Progenitor cell of endocrine pancreas (in vitro differentiated cells): Measurements from ENCODE around the gene CD52. TPM values are rescaled to one million over a fixed set of nuclear protein-coding genes. Genes with fewer than 3 reads are reported as not detected.

ENCODE experiments used
- DNase-seq: peaks from one replicate; pipeline ENCODE4 v3.0.0; 2021; ENCODE audit warnings: low spot score; ENCODE audit not compliant: unreplicated experiment
- H3K27ac Mint-ChIP-seq: 2 replicates; pipeline ENCODE4 v1.8.0; 2021; ENCODE audit warnings: mild to moderate bottlenecking, moderate library complexity, mixed read lengths
- H3K27me3 Mint-ChIP-seq: 2 replicates; pipeline ENCODE4 v1.8.0; 2021; ENCODE audit warnings: mixed read lengths
- H3K36me3 Mint-ChIP-seq: 2 replicates; pipeline ENCODE4 v1.8.0; 2022; ENCODE audit warnings: mixed read lengths; ENCODE audit not compliant: insufficient read depth
- H3K4me1 Mint-ChIP-seq: 2 replicates; pipeline ENCODE4 v1.8.0; 2021; ENCODE audit warnings: low read depth, mixed read lengths
- H3K4me3 Mint-ChIP-seq: 2 replicates; pipeline ENCODE4 v1.8.0; 2021; ENCODE audit warnings: low read depth, mild to moderate bottlenecking, moderate library complexity, mixed read lengths
- H3K9me3 Mint-ChIP-seq: 2 replicates; pipeline ENCODE4 v1.8.0; 2021; ENCODE audit warnings: low read depth, mixed read lengths
- total RNA-seq: library from RNA; stranded (reverse); gene quantifications from 2 replicates; pipeline ENCODE4 v1.2.1, GENCODE V29; 2021
- TF ChIP-seq, protein P1 (sequence below): fragments of 200-600 bp; sonication (generic); IDR thresholded peaks from one replicate; pipeline ENCODE4 v1.5.0; 2021; ENCODE audit warnings: antibody characterized with exemption, mild to moderate bottlenecking; ENCODE audit not compliant: unreplicated experiment

The CD52 gene
- total RNA-seq, 1 donor from 2014 or later, result 0.89 TPM

DNA sequence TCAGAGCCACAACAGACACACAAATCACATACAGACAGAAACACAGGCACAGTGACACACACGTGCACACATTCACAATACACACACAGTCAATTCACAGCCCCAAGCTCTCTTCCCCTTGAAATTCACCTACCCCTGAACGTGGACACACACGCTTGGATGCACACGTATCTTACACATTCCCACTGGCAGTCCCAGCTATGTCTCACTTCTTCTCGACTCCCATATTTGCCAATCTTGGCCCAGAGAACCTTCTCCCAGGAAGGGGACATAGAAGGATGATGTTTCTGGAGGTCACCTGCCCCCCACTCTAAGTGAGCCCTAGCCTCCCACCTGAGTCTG, 34.6 kb downstream of the CD52 start:
- no peak for DNase-seq
- Mint-ChIP-seq H3K27ac (peak overlapping the region; percentile 75), H3K4me1 (peaks cover 39% of the 10 kb centered on the region), H3K9me3 (no peaks in the 10 kb centered on the region), H3K27me3 (peaks cover 2% of the 10 kb centered on the region), H3K36me3 (no peaks in the 10 kb centered on the region), H3K4me3 (peak overlapping the region; percentile 0)
- TF ChIP-seq, protein P1, sequence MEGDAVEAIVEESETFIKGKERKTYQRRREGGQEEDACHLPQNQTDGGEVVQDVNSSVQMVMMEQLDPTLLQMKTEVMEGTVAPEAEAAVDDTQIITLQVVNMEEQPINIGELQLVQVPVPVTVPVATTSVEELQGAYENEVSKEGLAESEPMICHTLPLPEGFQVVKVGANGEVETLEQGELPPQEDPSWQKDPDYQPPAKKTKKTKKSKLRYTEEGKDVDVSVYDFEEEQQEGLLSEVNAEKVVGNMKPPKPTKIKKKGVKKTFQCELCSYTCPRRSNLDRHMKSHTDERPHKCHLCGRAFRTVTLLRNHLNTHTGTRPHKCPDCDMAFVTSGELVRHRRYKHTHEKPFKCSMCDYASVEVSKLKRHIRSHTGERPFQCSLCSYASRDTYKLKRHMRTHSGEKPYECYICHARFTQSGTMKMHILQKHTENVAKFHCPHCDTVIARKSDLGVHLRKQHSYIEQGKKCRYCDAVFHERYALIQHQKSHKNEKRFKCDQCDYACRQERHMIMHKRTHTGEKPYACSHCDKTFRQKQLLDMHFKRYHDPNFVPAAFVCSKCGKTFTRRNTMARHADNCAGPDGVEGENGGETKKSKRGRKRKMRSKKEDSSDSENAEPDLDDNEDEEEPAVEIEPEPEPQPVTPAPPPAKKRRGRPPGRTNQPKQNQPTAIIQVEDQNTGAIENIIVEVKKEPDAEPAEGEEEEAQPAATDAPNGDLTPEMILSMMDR, result no peak

DNA sequence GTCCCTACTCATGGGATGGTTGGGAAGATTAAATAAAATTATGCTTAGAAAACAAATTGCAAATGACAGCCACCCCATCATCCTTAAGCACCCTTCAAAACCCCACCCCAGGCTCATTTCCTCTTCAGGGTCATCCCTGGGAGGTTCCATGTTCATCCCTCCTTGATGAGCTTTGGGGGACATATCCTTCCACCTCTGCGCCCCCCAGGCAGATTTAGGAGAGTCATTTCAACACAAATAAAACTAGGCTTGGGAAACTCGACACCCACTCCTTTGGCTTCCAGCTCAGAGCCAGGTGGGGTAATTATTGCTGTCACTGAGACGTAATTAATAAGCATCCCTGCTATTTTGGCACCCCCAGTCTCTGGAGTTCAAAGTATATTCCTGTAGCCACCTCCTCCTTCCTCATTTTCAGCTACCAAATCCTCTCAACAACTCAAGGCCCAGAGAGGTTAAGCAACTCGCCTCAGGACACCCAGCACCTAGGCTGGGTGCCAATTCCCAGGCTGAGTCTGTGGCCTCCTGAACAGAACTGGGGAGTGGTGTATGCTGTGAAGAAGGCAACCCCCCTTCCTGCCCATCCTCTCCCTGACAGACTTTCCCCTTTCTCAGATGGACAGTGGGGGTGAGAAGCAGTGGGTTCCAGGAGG, 35.6 kb downstream of the CD52 start:
- H3K4me3 Mint-ChIP-seq, result peak overlapping the region; percentile 37
- H3K36me3 Mint-ChIP-seq, result no peaks in the 10 kb centered on the region
- peaks cover 39% of the 10 kb centered on the region for H3K4me1 Mint-ChIP-seq
- H3K27ac Mint-ChIP-seq, result peak overlapping the region; percentile 93
- H3K27me3 Mint-ChIP-seq, result peaks cover 6% of the 10 kb centered on the region
- DNase-seq, result no peak
- TF ChIP-seq, protein P1, result no peak
- H3K9me3 Mint-ChIP-seq, result no peaks in the 10 kb centered on the region

DNA sequence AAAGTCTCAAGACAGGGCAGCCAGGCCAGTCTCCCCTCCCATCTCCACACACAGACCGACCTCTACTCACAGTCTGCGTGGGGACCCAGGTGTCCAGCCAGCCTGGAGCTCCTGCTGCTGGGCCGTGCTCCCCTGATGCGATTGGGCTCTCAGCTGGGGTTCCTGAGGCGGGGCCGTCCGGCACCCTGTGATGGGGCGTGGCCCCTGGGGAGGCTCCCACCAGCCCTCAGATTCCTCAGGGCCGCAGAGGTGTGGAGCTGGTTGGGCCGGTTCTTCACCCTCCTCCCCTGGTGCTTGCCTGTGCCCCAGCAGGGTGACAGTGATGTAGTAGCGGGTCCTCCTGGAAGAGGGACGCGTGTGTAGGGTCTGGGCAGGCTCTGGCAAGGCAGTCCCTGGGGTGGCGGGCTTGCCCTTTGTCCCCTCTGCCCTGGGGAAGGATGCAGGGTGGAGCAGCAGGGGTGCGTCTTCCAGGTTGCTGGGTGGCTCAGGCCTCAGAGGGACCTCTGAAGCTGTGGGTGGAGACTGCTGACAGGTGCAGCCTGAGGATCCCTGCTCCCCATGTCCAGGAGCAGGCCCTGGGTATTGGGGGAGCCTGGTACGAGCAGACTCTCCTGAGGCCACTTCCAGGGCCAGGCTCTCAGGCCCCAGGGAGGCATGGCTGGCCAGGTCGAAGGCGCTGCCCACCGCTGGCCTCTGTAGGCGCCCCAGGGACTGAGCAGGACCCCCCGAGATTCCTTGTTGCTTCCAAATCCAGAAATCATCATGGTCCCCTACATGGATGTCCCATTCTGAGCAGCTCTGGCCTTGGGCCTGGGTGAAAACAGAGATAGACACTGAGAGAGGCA, 36.4 kb downstream of the CD52 start, which contains the start of gene CRYBG2:
CRYBG2 (minus strand) TSS at position 155 of the 845 bp plus-strand sequence. CDS start 7,473 bp downstream, outside the sequence.
- DNase-seq, result peak; percentile 59
- Mint-ChIP-seq H3K36me3 (no peaks in the 10 kb centered on the region), H3K9me3 (no peaks in the 10 kb centered on the region), H3K27ac (peak within 1 kb of the TSS; percentile 93), H3K4me3 (peak within 1 kb of the TSS; percentile 37), H3K4me1 (peaks cover 45% of the 10 kb centered on the region), H3K27me3 (peaks cover 15% of the 10 kb centered on the region)
- TF ChIP-seq, protein P1, result no peak

DNA sequence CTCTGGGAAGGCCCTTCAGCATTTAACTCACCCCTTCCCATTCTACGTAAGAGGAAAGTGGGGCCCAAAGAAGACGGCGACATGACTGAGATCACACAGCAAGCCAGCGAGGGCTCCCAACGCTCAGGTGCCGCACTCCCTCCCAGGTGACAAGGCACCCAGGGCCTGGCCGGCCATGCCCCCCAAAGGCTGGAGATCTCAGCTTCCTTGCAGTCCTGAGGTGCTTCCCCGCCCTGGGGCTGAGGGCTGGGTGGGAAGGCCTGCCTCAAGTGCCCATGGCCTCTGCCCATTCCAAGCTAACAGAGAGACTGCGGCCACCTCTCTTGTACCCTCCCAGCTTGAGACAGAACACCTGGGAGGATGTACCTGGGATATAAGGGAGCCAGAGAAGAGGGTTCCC, 37.2 kb downstream of the CD52 start:
- Mint-ChIP-seq H3K9me3 (no peaks in the 10 kb centered on the region), H3K4me3 (no peak overlapping the region), H3K27me3 (peaks cover 23% of the 10 kb centered on the region), H3K27ac (peak overlapping the region; percentile 93), H3K36me3 (no peaks in the 10 kb centered on the region), H3K4me1 (peaks cover 46% of the 10 kb centered on the region)
- DNase-seq, result no peak
- TF ChIP-seq, protein P1, result no peak

DNA sequence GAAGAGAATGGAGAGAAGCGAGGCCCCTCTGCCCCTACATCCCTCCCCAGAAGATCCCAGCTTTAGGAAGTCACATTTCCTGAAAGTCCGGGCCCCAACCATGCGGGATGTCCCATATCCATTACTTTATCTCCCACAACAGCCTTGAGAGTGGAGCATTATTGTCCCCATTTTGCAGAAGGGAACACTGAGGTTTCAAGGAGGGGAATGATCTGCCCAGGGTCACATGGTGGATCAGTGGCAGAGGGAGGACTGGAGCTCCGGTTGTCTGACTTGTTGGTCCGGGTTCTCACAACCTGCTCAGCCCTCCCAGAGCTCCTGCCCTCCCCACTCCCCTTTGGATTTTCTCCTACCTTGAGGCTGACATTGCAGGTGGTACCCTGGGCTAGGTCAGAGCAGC, 38.3 kb downstream of the CD52 start:
- H3K9me3 Mint-ChIP-seq, result no peaks in the 10 kb centered on the region
- no peak for DNase-seq
- TF ChIP-seq, protein P1, result no peak
- no peak overlapping the region for H3K4me3 Mint-ChIP-seq
- H3K27me3 Mint-ChIP-seq, result peaks cover 33% of the 10 kb centered on the region
- peaks cover 42% of the 10 kb centered on the region for H3K4me1 Mint-ChIP-seq
- H3K27ac Mint-ChIP-seq, result peak overlapping the region; percentile 87
- no peaks in the 10 kb centered on the region for H3K36me3 Mint-ChIP-seq
